BLaER1 treated with 17β-estradiol and CSF1 and Interleukin-3, amounts not matched to agents 10 nM and 100 nM (cell line): ENCODE measurements around the gene RNF41.
A peak's percentile ranks its signal among the peaks of the same experiment; 100 is the strongest.
"Not testable (repeated sequence)": the region's sequence is repeated elsewhere in the genome, so short reads cannot be mapped to it uniquely, and the experiment has no call there.

Source experiments
- H3K27ac ChIP-seq, 11 experiments: shearing (Covaris generic); formaldehyde crosslinking; 2 replicates each; pipeline ENCODE4 v1.8.1; 2022
- H3K27me3 ChIP-seq, 11 experiments: shearing (Covaris generic); formaldehyde crosslinking; 2 replicates each; pipeline ENCODE4 v1.8.1; 2022
- H3K36me3 ChIP-seq, 11 experiments: shearing (Covaris generic); formaldehyde crosslinking; 2 replicates each; pipeline ENCODE4 v1.8.1; 2022
- H3K4me1 ChIP-seq, 10 experiments: shearing (Covaris generic); formaldehyde crosslinking; 2 replicates each; pipeline ENCODE4 v1.8.1; 2022
- H3K4me2 ChIP-seq, 11 experiments: shearing (Covaris generic); formaldehyde crosslinking; 2 replicates each; pipeline ENCODE4 v1.8.1; 2022
- H3K4me3 ChIP-seq, 10 experiments: shearing (Covaris generic); formaldehyde crosslinking; 2 replicates each; pipeline ENCODE4 v1.8.1; 2022
- H3K9ac ChIP-seq, 11 experiments: shearing (Covaris generic); formaldehyde crosslinking; 2 replicates each; pipeline ENCODE4 v1.8.1; 2022
- H3K9me3 ChIP-seq, 11 experiments: shearing (Covaris generic); formaldehyde crosslinking; replicated peaks in 1 of 11; 2 replicates each; pipeline ENCODE4 v1.8.1; 2022
- H4K20me1 ChIP-seq, 11 experiments: shearing (Covaris generic); formaldehyde crosslinking; 2 replicates each; pipeline ENCODE4 v1.8.1; 2022
- Cebpa-rat ChIP-seq, 11 experiments: shearing (Covaris generic); IDR thresholded peaks; 2 replicates each; pipeline ENCODE4 v1.8.1; 2022

RNF41 gene

GRCh38 chr12:56221757-56222530, at the start of gene RNF41:
Gene RNF41 (minus strand): TSS chr12:56221922. CDS start chr12:56214047, 7,875 bp downstream.
- H3K4me1 ChIP-seq, result peaks cover 47 to 59% (median 52%) of the 10 kb centered on the region in 10 experiments
- peaks cover 7 to 27% (median 15%) of the 10 kb centered on the region in 11 experiments; a peak in 21 of 22 replicates for H3K36me3 ChIP-seq
- peak within 1 kb of the TSS; percentile 80 to 97 (median 89) for H3K4me3 ChIP-seq
- no peaks in the 10 kb centered on the region for H3K27me3 ChIP-seq
- peak within 1 kb of the TSS; percentile 82 to 93 (median 89) for H3K27ac ChIP-seq
- H4K20me1 ChIP-seq, result peaks cover 0 to 35% (median 12%) of the 10 kb centered on the region in 11 experiments; a peak in 11 of 22 replicates
- TF ChIP-seq Cebpa-rat (IDR thresholded peaks at IDR 0.05), result no peak
- no peaks in the 10 kb centered on the region for H3K9me3 ChIP-seq
- peak within 1 kb of the TSS; percentile 83 to 93 (median 91) for H3K9ac ChIP-seq
- peak within 1 kb of the TSS; percentile 86 to 100 (median 95) for H3K4me2 ChIP-seq

- H3K36me3 ChIP-seq, result peaks cover 65 to 81% (median 73%) of the 10 kb centered on the region in 11 experiments
- H3K27ac ChIP-seq, result no peak overlapping the region; a peak in 1 of 22 replicates
- no peaks in the 10 kb centered on the region for H3K27me3 ChIP-seq
- H3K4me1 ChIP-seq, result peaks cover 9 to 17% (median 16%) of the 10 kb centered on the region in 10 experiments; a peak in 19 of 20 replicates
- no peak overlapping the region for H3K9ac ChIP-seq
- no peak for TF ChIP-seq Cebpa-rat (IDR thresholded peaks at IDR 0.05)
- H3K9me3 ChIP-seq, result no peaks in the 10 kb centered on the region
- no peak overlapping the region for H3K4me3 ChIP-seq
- peaks cover 0 to 55% (median 11%) of the 10 kb centered on the region in 11 experiments; a peak in 13 of 22 replicates for H4K20me1 ChIP-seq
- no peak overlapping the region for H3K4me2 ChIP-seq
Measured at GRCh38 chr12:56271031-56271430, 49.3 kb upstream of the RNF41 start.

GRCh38 chr12:56267443-56268071, 45.8 kb upstream of the RNF41 start:
- Histone ChIP-seq H3K9ac (peak overlapping the region; percentile 77 to 88 (median 83); a peak in 20 of 22 replicates), H4K20me1 (peaks cover 0 to 44% (median 11%) of the 10 kb centered on the region in 11 experiments; a peak in 8 of 22 replicates), H3K4me1 (peaks cover 14 to 23% (median 19%) of the 10 kb centered on the region in 10 experiments; a peak in 19 of 20 replicates), H3K4me3 (peak overlapping the region; percentile 64 to 79 (median 69)), H3K27me3 (no peaks in the 10 kb centered on the region), H3K27ac (peak overlapping the region; percentile 30 to 84 (median 81); a peak in 19 of 22 replicates), H3K9me3 (no peaks in the 10 kb centered on the region), H3K4me2 (peak overlapping the region; percentile 85 to 98 (median 94)), H3K36me3 (peaks cover 30 to 46% (median 39%) of the 10 kb centered on the region in 11 experiments)
- no peak for TF ChIP-seq Cebpa-rat (IDR thresholded peaks at IDR 0.05)

GRCh38 chr12:56266693-56267442, 45.1 kb upstream of the RNF41 start, which contains the start of gene COQ10A:
Gene COQ10A (plus strand): TSS chr12:56266942. CDS start chr12:56267119, 177 bp downstream.
- peaks cover 23 to 39% (median 32%) of the 10 kb centered on the region in 11 experiments for H3K36me3 ChIP-seq
- TF ChIP-seq Cebpa-rat (IDR thresholded peaks at IDR 0.05), result no peak
- peak within 1 kb of the TSS; percentile 64 to 79 (median 69) for H3K4me3 ChIP-seq
- peaks cover 0 to 42% (median 10%) of the 10 kb centered on the region in 11 experiments; a peak in 8 of 22 replicates for H4K20me1 ChIP-seq
- peaks cover 14 to 23% (median 19%) of the 10 kb centered on the region in 10 experiments; a peak in 19 of 20 replicates for H3K4me1 ChIP-seq
- peak within 1 kb of the TSS; percentile 77 to 88 (median 83) for H3K9ac ChIP-seq
- H3K27me3 ChIP-seq, result no peaks in the 10 kb centered on the region
- H3K9me3 ChIP-seq, result no peaks in the 10 kb centered on the region
- peak within 1 kb of the TSS; percentile 30 to 84 (median 81); a peak in 20 of 22 replicates for H3K27ac ChIP-seq
- H3K4me2 ChIP-seq, result peak within 1 kb of the TSS; percentile 85 to 98 (median 94)

GRCh38 chr12:56266068-56266692, 44.5 kb upstream of the RNF41 start:
- peaks cover 16 to 32% (median 25%) of the 10 kb centered on the region in 11 experiments for H3K36me3 ChIP-seq
- not testable (repeated sequence) for H3K9me3 ChIP-seq, H3K27me3 ChIP-seq
- H3K9ac ChIP-seq, result peak overlapping the region; percentile 77 to 88 (median 83)
- H3K4me3 ChIP-seq, result peak overlapping the region; percentile 64 to 79 (median 69)
- peak overlapping the region; percentile 85 to 98 (median 94) for H3K4me2 ChIP-seq
- H3K4me1 ChIP-seq, result peaks cover 14 to 23% (median 19%) of the 10 kb centered on the region in 10 experiments; a peak in 19 of 20 replicates
- H4K20me1 ChIP-seq, result peaks cover 0 to 35% (median 10%) of the 10 kb centered on the region in 11 experiments; a peak in 8 of 22 replicates
- H3K27ac ChIP-seq, result peak overlapping the region in 10 of 11 experiments; percentile 73 to 84 (median 82); a peak in 19 of 22 replicates

GRCh38 chr12:56262955-56263354, 41.2 kb upstream of the RNF41 start:
- not testable (repeated sequence) for H3K36me3 ChIP-seq, H4K20me1 ChIP-seq, H3K27me3 ChIP-seq, H3K9me3 ChIP-seq, H3K4me3 ChIP-seq, H3K4me2 ChIP-seq, H3K9ac ChIP-seq, H3K27ac ChIP-seq
- peaks cover 16 to 27% (median 23%) of the 10 kb centered on the region in 10 experiments for H3K4me1 ChIP-seq

- Histone ChIP-seq H4K20me1 (peaks cover 0 to 11% (median 9%) of the 10 kb centered on the region in 11 experiments; a peak in 16 of 22 replicates), H3K27me3 (peaks cover 0 to 8% (median 0%) of the 10 kb centered on the region in 11 experiments; a peak in 6 of 22 replicates), H3K27ac (no peak overlapping the region), H3K4me1 (peaks cover 17 to 30% (median 25%) of the 10 kb centered on the region in 10 experiments), H3K4me3 (no peak overlapping the region), H3K9ac (no peak overlapping the region), H3K36me3 (peaks cover 0 to 6% (median 4%) of the 10 kb centered on the region in 11 experiments; a peak in 15 of 22 replicates), H3K4me2 (no peak overlapping the region), H3K9me3 (no peaks in the 10 kb centered on the region)
- TF ChIP-seq Cebpa-rat (IDR thresholded peaks at IDR 0.05), result no peak
Measured at GRCh38 chr12:56261503-56262232, 39.9 kb upstream of the RNF41 start.
